Neural cell (in vitro differentiated cells): ENCODE data around the gene SPRYD3. TPM values are rescaled to one million over a fixed set of nuclear protein-coding genes. Genes with fewer than 3 reads are reported as not detected.
A peak's percentile ranks its signal among the peaks of the same experiment; 100 is the strongest.

Experiments
- H2AFZ ChIP-seq: fragments of 200-600, 300-800 bp; sonication (generic), shearing (Covaris generic); 2 replicates; pipeline ENCODE4 v1.6.0; 2014; ENCODE audit warnings: low read depth, mild to moderate bottlenecking, antibody characterized with exemption, low read length, moderate library complexity
- H3F3A ChIP-seq: fragments of 200-600 bp; shearing (Covaris generic); 2 replicates; pipeline ENCODE4 v1.6.1; 2016; ENCODE audit warnings: mild to moderate bottlenecking, moderate library complexity, mixed read lengths, antibody characterized with exemption, low read length; ENCODE audit not compliant: insufficient read depth, poor library complexity, severe bottlenecking
- H3K27ac ChIP-seq: fragments of 200-600, 300-800 bp; sonication (generic), shearing (Covaris generic); 2 replicates; pipeline ENCODE4 v1.5.1; 2014; ENCODE audit warnings: mild to moderate bottlenecking, low read length, moderate library complexity
- H3K27me3 ChIP-seq: fragments of 300-800, 200-600 bp; sonication (generic), shearing (Covaris generic); 2 replicates; pipeline ENCODE4 v1.6.0; 2014; ENCODE audit warnings: mild to moderate bottlenecking, low read depth, low read length, moderate library complexity; ENCODE audit not compliant: insufficient read depth
- H3K36me3 ChIP-seq: fragments of 300-800, 200-600 bp; sonication (generic), shearing (Covaris generic); 2 replicates; pipeline ENCODE4 v1.5.1; 2014; ENCODE audit warnings: mild to moderate bottlenecking, antibody characterized with exemption, low read length, moderate library complexity; ENCODE audit not compliant: insufficient read depth
- H3K4me2 ChIP-seq: fragments of 300-800, 200-600 bp; sonication (generic), shearing (Covaris generic); 2 replicates; pipeline ENCODE4 v1.6.0; 2014; ENCODE audit warnings: mild to moderate bottlenecking, low read length
- H3K4me3 ChIP-seq: fragments of 300-800, 200-600 bp; sonication (generic), shearing (Covaris generic); 2 replicates; pipeline ENCODE4 v1.5.1; 2014; ENCODE audit warnings: mild to moderate bottlenecking, low read length, moderate library complexity
- H3K79me2 ChIP-seq: fragments of 200-600 bp; shearing (Covaris generic); replicated peaks from 2 replicates; pipeline ENCODE4 v1.6.0; 2014; ENCODE audit warnings: mild to moderate bottlenecking, low read length, moderate library complexity; ENCODE audit not compliant: insufficient read depth
- H3K9ac ChIP-seq: fragments of 300-800, 200-600 bp; sonication (generic), shearing (Covaris generic); 2 replicates; pipeline ENCODE4 v1.6.1; 2016; ENCODE audit warnings: mild to moderate bottlenecking, low read length, mixed read lengths
- H3K9me2 ChIP-seq: fragments of 200-600 bp; shearing (Covaris generic); 2 replicates; pipeline ENCODE4 v1.6.1; 2016; ENCODE audit warnings: mild to moderate bottlenecking, low read length, mixed read lengths; ENCODE audit not compliant: insufficient read depth
- H3K9me3 ChIP-seq: fragments of 200-600, 300-800 bp; sonication (generic), shearing (Covaris generic); 2 replicates; pipeline ENCODE4 v1.6.1; 2016; ENCODE audit warnings: mild to moderate bottlenecking, mixed run types, low read length, moderate library complexity, mixed read lengths
- H4K20me1 ChIP-seq: fragments of 200-600 bp; shearing (Covaris generic); 2 replicates; pipeline ENCODE4 v1.6.1; 2016; ENCODE audit warnings: mild to moderate bottlenecking, mixed run types; ENCODE audit not compliant: insufficient read depth
- EP300 ChIP-seq: fragments of 450-650 bp; conservative IDR thresholded peaks from 2 replicates; pipeline ENCODE4 v1.6.1; 2014; ENCODE audit warnings: antibody characterized with exemption, mild to moderate bottlenecking, moderate library complexity; ENCODE audit not compliant: poor library complexity, severe bottlenecking
- EZH2 ChIP-seq: fragments of 200-600, 300-800 bp; shearing (Covaris generic), sonication (generic); IDR thresholded peaks from 2 replicates; pipeline ENCODE4 v1.6.1; 2014; ENCODE audit warnings: antibody characterized with exemption, low read length, borderline replicate concordance, mild to moderate bottlenecking; ENCODE audit not compliant: insufficient read depth, poor library complexity, severe bottlenecking
- MXI1 ChIP-seq: fragments of 450-650 bp; conservative IDR thresholded peaks from 2 replicates; pipeline ENCODE4 v1.6.1; 2014; ENCODE audit warnings: antibody characterized with exemption, mild to moderate bottlenecking; ENCODE audit not compliant: poor library complexity, severe bottlenecking
- POLR2AphosphoS5 ChIP-seq: IDR thresholded peaks from 2 replicates; pipeline ENCODE4 v1.6.1; 2012
- RAD21 ChIP-seq: fragments of 450-650 bp; conservative IDR thresholded peaks from 2 replicates; pipeline ENCODE4 v1.6.1; 2014; ENCODE audit warnings: antibody characterized with exemption, mild to moderate bottlenecking, moderate library complexity
- SMC3 ChIP-seq: fragments of 450-650 bp; conservative IDR thresholded peaks from 2 replicates; pipeline ENCODE4 v1.6.1; 2014; ENCODE audit warnings: antibody characterized with exemption, mild to moderate bottlenecking, moderate library complexity; ENCODE audit not compliant: poor library complexity
- TAF1 ChIP-seq: IDR thresholded peaks from 2 replicates; pipeline ENCODE4 v1.6.1; 2012; ENCODE audit warnings: low read depth
- polyA plus RNA-seq: library from polyadenylated mRNA; depleted of rRNA; stranded (reverse); fragments of >200 nt; gene quantifications from 2 replicates; pipeline ENCODE4 v1.2.3, GENCODE V29; 2014
- TF ChIP-seq, protein P1 (sequence below): fragments of 450-650 bp; IDR thresholded peaks from 2 replicates; pipeline ENCODE4 v1.5.1; 2014; ENCODE audit warnings: antibody characterized with exemption, mild to moderate bottlenecking, moderate library complexity; ENCODE audit not compliant: poor library complexity, severe bottlenecking
- TF ChIP-seq, protein P2 (sequence below): IDR thresholded peaks from 2 replicates; pipeline ENCODE4 v1.6.1; 2012; ENCODE audit warnings: borderline replicate concordance

The SPRYD3 gene
- polyA plus RNA-seq, 1 donor from 2014 or later, result 20.8 TPM

DNA sequence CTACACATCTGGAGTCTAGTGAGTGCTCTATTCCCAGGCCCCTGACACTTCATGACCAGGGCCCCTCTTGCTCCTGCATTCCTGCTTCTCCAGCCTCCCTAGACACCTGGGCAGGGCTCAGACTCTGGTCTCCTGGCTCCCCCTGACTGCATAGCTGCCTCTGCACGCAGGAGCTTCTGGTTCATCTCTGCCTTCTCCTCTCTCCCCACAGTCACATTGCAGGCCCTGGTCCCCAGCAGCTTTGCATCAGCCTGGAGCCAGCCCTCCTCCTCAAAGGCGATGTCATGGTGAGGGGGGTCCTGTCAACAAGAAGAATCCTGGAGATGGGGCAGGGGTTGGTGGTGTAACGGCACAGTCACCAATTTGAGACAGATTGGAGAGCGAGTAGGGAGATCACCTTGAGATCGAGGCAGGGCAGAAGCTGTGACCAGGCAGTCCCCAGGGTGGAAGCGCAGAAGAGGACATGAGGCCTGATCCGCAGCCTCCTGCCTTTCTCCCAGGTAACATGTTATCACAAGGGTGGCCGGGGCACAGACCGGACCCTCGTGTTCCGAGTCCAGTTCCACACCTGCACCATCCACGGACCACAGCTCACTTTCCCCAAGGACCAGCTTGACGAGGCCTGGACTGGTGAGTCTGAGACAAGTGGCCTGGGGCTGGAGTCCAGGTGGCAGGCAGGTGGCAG is 21.2 kb downstream of the SPRYD3 start:
- Histone ChIP-seq H4K20me1 (no peaks in the 10 kb centered on the region), H3K27ac (no peak overlapping the region), H3K9me3 (no peaks in the 10 kb centered on the region), H2AFZ (no peak overlapping the region), H3F3A (no peaks in the 10 kb centered on the region), H3K9me2 (no peaks in the 10 kb centered on the region), H3K79me2 (no peaks in the 10 kb centered on the region), H3K27me3 (no peaks in the 10 kb centered on the region), H3K9ac (no peak overlapping the region), H3K4me2 (no peak overlapping the region), H3K36me3 (no peaks in the 10 kb centered on the region), H3K4me3 (no peak overlapping the region)
- TF ChIP-seq TAF1 (no peak), EZH2 (no peak), POLR2AphosphoS5 (peak; percentile 4)

DNA sequence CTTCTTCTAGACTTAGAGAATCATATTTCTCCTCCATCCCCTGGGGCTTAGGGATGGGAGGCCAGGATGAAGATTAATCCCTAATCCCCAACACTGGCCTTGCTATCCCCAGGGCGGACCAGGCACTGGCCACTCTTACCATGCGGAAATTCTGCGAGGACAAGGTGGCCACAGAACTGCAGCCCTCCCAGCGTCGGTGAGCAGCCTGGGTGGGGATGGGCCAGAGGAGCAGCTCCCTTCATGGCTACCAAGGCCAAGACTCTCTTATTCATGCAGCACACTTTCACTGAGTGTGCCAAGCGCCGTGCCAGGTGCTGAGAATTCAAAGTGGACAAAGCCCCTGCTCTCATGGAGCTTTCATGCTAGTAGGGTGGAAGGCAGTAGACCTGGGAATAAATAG is 22.3 kb downstream of the SPRYD3 start:
- no peak for TF ChIP-seq RAD21
- TF ChIP-seq, protein P1, sequence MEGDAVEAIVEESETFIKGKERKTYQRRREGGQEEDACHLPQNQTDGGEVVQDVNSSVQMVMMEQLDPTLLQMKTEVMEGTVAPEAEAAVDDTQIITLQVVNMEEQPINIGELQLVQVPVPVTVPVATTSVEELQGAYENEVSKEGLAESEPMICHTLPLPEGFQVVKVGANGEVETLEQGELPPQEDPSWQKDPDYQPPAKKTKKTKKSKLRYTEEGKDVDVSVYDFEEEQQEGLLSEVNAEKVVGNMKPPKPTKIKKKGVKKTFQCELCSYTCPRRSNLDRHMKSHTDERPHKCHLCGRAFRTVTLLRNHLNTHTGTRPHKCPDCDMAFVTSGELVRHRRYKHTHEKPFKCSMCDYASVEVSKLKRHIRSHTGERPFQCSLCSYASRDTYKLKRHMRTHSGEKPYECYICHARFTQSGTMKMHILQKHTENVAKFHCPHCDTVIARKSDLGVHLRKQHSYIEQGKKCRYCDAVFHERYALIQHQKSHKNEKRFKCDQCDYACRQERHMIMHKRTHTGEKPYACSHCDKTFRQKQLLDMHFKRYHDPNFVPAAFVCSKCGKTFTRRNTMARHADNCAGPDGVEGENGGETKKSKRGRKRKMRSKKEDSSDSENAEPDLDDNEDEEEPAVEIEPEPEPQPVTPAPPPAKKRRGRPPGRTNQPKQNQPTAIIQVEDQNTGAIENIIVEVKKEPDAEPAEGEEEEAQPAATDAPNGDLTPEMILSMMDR, result no peak
- TF ChIP-seq, protein P2, sequence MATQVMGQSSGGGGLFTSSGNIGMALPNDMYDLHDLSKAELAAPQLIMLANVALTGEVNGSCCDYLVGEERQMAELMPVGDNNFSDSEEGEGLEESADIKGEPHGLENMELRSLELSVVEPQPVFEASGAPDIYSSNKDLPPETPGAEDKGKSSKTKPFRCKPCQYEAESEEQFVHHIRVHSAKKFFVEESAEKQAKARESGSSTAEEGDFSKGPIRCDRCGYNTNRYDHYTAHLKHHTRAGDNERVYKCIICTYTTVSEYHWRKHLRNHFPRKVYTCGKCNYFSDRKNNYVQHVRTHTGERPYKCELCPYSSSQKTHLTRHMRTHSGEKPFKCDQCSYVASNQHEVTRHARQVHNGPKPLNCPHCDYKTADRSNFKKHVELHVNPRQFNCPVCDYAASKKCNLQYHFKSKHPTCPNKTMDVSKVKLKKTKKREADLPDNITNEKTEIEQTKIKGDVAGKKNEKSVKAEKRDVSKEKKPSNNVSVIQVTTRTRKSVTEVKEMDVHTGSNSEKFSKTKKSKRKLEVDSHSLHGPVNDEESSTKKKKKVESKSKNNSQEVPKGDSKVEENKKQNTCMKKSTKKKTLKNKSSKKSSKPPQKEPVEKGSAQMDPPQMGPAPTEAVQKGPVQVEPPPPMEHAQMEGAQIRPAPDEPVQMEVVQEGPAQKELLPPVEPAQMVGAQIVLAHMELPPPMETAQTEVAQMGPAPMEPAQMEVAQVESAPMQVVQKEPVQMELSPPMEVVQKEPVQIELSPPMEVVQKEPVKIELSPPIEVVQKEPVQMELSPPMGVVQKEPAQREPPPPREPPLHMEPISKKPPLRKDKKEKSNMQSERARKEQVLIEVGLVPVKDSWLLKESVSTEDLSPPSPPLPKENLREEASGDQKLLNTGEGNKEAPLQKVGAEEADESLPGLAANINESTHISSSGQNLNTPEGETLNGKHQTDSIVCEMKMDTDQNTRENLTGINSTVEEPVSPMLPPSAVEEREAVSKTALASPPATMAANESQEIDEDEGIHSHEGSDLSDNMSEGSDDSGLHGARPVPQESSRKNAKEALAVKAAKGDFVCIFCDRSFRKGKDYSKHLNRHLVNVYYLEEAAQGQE, result no peak
- no peak for TF ChIP-seq EP300
- TF ChIP-seq POLR2AphosphoS5, result no peak
- no peak for TF ChIP-seq SMC3
- TF ChIP-seq TAF1, result no peak
- no peak for TF ChIP-seq MXI1
- TF ChIP-seq EZH2, result no peak
- H4K20me1 ChIP-seq, result no peaks in the 10 kb centered on the region
- H3K4me3 ChIP-seq, result no peak overlapping the region
- no peaks in the 10 kb centered on the region for H3K9me2 ChIP-seq
- H3K9me3 ChIP-seq, result no peaks in the 10 kb centered on the region
- H3K27me3 ChIP-seq, result no peaks in the 10 kb centered on the region
- H3K27ac ChIP-seq, result no peak overlapping the region
- no peaks in the 10 kb centered on the region for H3F3A ChIP-seq
- H3K9ac ChIP-seq, result no peak overlapping the region
- H2AFZ ChIP-seq, result no peak overlapping the region
- no peaks in the 10 kb centered on the region for H3K36me3 ChIP-seq
- H3K79me2 ChIP-seq, result no peaks in the 10 kb centered on the region
- no peak overlapping the region for H3K4me2 ChIP-seq
